ENCODE measurements around the gene SPECC1L.
"Not testable (repeated sequence)": the region's sequence is repeated elsewhere in the genome, so short reads cannot be mapped to it uniquely, and the experiment has no call there.

DNA sequence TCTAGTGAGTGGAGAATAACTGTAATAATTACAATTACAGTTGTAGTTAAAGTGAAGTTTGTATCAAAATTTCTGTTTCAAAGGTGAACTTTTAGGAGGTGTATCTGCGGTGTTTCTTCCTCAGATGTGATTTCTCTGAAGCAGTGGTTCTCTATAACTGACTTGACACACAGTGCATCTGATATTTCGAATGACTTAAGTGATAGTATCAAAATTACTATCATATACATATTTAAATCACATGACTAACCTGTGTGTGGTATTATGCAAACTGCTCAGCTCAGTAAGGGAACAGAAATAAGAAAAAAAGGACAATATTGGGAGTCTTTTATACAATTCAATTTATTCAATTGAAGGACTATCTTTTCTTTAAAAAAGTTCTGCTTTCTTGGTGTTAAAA is 2.4 kb downstream of the SPECC1L start:
- TF ChIP-seq, protein P1, sequence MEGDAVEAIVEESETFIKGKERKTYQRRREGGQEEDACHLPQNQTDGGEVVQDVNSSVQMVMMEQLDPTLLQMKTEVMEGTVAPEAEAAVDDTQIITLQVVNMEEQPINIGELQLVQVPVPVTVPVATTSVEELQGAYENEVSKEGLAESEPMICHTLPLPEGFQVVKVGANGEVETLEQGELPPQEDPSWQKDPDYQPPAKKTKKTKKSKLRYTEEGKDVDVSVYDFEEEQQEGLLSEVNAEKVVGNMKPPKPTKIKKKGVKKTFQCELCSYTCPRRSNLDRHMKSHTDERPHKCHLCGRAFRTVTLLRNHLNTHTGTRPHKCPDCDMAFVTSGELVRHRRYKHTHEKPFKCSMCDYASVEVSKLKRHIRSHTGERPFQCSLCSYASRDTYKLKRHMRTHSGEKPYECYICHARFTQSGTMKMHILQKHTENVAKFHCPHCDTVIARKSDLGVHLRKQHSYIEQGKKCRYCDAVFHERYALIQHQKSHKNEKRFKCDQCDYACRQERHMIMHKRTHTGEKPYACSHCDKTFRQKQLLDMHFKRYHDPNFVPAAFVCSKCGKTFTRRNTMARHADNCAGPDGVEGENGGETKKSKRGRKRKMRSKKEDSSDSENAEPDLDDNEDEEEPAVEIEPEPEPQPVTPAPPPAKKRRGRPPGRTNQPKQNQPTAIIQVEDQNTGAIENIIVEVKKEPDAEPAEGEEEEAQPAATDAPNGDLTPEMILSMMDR (IDR thresholded peaks at IDR 0.05) = not testable (repeated sequence)
- TF ChIP-seq POLR2A (IDR thresholded peaks at IDR 0.05) = not testable (repeated sequence)

All from uterus (tissue), 2 donors.